Hepatic stellate cell (primary cell): ENCODE data around the gene KCNMB4.

Source experiments
- DNase-seq: peaks from one replicate; pipeline ENCODE4 v3.0.0; 2011; ENCODE audit warnings: low spot score

Gene KCNMB4, protein sequence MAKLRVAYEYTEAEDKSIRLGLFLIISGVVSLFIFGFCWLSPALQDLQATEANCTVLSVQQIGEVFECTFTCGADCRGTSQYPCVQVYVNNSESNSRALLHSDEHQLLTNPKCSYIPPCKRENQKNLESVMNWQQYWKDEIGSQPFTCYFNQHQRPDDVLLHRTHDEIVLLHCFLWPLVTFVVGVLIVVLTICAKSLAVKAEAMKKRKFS

DNA sequence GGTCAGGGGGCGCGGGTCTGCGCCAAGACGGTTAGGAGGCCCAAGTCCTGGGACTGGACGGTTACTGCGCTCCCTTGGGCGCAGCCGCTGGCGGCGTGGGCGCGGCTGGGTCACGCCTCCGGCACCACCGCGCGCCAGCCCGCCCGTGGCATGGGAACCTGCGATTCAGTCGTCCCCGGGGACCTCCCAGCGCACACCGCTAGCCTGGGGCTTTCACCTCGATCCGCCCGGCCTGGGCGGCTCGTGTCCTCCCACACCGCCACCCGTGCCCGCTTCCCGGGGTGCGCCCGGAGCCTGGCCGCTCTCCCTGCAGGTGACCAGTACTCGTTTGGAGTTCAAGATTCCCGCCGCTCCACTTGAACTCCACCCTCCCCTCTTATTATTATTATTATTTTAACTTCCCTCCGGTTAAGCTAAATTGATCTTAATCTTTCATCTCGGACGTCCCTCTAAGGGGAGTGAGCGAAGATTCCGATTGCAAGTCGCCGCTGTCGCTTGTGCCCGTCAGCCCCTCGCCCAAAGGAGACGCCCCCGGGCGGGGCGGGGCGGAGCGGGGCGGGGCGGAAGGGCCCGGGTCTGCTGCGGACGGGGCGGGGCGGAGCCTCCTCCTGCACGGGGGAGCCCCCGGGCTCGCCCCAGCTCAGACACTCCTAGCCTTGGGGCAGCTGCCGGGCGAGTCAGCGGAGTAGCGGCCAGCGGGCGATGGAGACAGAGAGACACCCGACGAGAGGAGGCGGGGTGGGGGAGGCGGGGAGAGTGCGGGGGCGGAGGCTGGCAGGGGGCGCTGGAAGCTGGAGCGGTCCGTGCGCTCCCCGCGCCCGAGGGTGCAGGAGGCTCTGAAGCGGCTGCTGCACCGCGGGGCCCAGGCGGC is at the start of gene KCNMB4:
Gene KCNMB4, plus strand, starts transcription at position 643 of the 871 bp plus-strand sequence. CDS start 445 bp downstream, outside the sequence.
- DNase-seq: peak; percentile 56

DNA sequence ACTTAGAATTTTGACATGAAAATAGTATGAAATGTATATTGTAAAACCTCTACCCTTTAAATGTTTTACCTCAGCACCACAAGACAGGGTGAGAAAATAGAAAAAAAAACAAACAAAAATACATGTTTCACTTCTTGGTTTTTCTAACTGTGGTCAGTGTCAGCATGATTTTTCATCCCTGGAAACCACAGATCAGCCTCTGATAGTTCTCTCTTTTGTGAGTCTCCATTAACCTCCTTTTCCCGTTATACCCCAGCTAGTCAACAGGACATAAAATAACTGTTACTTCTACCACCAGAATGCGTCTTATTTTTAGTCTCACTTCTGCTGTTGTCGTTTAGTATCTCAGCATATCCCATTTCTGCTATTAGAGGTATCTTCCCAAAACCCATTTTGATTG is 48.3 kb upstream of the KCNMB4 start:
- no peak for DNase-seq

DNA sequence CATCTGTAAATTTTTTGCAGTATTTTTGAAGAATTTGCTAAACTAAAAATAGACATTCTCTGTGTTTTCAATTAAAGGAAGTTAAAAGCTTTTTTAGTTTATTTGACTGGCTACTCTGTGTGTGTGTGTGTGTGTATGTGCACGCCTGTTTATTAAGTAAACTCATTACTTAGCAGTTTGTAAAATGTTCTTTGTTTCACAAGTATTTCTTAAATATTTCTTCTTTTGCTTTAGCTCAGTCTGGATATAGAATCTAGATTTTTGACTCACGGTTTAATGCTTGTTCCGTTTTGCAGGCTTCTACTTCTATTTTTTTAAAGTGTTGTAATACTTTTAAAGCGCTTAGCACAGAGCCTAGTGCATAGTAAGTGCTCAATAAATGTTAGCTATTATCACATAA is 46.5 kb upstream of the KCNMB4 start:
- DNase-seq: no peak

DNA sequence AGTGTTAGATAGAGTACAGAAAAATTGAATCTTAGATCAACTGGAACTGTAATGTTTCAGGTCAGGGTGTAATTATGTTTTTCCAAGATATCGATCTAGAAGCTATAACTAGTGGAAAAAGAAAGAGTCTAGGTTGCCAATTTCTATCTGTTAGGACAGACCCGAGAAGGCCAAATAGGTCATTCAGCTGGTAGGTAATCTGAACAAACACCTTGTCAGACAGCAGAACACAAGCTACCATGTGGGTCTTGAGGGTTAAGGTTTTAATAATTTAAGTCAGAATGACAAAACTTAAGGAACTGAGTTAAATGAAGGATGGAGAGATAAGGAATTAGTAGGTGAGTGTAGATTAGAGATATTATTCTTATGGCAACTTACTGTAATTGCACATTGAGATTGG is 44.9 kb upstream of the KCNMB4 start:
- DNase-seq: no peak

DNA sequence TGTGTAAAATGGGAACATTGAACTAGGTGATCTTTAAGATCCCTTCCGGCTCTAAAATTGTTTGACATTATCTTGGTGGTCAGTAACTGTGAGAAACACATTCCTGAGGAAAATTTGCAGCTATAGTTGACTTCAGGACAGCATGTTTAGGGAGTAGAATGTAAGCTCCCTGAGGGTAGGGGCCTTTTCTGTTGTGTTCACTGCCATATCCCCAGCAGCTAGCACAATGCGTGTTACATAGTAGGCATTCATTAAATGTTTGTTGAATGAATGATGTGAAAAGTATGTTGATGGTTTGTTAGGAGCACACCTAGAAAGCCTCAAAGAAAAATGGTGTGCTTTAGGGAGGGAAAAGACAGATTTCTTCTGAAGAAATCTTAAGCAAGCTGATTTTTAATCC is 38.5 kb upstream of the KCNMB4 start:
- no peak for DNase-seq

DNA sequence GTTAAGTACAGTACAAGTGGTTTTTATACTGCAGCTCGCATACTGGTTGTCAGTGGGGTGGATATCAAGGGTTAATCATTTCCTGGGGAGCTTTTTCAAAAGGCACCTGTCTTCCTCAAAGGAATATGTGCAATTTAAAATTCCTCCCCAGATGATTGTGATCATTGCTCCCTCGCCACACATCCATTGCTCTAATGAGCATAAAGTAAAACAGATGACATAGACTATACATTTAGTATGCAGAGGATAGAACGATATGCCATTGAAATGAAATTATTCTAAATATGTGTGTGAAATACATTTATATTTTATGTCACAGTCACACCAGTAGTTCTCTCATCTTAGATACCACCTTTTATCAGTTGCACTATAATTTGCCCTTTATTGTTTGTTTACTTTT is 36.4 kb upstream of the KCNMB4 start:
- DNase-seq: no peak

DNA sequence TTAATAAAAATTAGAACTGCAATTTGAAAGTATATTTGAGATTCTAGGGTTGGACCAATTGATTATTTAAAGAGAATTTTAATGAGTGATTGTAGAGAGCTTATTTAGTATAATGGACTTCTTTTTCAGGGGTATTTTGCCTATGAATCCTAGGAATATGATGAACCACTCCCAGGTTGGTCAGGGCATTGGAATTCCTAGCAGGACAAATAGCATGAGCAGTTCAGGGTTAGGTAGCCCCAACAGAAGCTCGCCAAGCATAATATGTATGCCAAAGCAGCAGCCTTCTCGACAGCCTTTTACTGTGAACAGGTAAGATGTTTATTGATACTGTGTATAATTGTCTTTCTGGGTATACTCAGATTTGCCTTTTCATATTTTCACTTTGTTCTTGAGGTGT is 35.9 kb upstream of the KCNMB4 start:
- DNase-seq: no peak

DNA sequence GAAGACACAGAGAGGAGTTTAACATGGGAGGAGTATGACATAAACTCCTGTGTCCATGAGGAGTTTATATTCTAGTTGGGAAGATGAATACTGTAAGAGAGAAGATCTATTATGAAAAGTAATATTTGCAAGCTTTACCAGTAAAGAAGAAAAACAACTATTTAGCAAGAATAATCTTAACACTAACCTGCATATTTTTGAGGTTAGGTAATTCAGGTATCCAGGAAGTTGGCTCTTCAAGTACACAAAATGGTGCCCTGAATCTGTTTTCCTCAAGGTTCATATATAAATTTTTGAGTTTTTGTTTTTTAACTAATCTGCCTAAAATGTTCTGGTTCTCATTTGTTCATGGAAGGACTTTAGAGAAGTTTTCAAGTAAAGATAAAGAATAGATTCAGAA is 33.9 kb upstream of the KCNMB4 start:
- DNase-seq: no peak

DNA sequence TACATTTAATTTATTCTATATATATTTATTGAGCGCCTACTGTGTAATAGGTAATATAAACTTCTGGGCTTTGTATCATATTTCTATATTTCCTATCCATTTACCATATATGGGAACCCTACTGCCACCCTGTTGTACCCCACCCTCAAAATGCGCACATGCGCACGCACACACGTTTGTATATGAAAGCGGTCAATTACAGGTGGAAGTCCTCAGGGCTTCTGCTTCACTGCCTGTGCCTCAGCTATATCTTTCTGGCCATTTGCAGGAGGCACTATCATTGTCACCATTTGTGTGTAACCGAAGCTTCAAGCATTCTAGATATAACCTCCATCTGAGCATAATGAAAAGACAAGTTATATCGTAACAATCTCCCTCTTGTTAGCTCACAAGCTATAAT is 31.3 kb upstream of the KCNMB4 start:
- DNase-seq: no peak

DNA sequence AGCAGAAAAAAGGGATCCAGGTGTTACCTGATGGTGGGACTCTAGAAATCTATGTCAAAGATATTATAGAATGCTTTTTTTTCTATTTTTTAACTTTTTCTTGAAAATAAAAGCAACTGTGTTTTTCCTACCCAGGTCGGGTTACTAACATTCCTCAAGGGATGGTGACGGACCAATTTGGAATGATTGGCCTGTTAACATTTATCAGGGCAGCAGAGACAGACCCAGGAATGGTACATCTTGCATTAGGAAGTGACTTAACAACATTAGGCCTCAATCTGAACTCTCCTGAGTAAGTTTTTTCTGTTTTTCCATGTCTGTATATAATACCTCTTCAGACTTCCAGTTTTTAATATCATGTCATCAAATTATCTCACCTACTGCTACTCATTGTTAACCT is 27.6 kb upstream of the KCNMB4 start:
- DNase-seq: no peak

DNA sequence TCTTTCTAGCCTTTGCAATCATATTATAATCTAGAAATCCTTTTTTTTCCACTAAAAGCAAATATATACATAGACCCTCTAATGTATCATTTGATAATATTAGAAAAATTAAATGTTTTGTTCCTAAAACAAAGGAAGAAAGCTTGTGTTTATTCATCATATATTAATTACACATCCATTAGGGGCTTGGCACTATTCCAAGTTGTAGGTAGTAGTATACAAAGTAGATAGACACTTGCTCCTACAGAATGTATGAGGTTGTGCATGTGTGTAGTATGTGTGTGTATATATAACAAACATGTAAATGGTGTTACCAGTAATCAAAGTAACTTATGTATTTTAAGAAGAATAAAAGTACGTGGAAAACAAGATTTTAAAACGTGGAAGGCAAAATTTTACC is 15.0 kb upstream of the KCNMB4 start:
- DNase-seq: no peak

DNA sequence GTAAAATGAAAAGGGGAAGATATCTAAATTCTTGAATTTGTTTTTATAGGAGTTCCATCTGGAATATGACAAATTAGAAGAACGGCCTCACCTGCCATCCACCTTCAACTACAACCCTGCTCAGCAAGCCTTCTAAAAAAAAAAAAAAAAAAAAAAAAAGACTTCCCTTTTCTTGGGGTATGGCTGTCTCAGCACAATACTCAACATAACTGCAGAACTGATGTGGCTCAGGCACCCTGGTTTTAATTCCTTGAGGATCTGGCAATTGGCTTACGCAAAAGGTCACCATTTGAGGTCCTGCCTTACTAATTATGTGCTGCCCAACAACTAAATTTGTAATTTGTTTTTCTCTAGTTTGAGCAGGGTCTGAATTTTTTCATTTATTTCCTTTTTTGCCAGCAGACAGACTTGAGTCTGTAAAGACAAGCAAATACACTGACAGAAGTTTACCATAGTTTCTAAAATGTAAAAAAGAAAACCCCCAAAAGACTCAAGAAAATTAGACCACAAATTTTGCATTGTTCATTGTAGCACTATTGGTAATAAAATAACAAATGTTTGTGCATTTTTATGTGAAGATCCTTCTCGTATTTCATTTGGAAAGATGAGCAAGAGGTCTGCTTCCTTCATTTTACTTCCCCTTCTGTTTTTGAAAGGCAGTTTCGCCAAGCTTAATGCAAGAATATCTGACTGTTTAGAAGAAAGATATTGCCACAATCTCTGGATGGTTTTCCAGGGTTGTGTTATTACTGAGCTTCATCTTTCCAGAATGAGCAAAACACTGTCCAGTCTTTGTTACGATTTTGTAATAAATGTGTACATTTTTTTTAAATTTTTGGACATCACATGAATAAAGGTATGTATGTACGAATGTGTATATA is 12.1 kb upstream of the KCNMB4 start:
- no peak for DNase-seq

DNA sequence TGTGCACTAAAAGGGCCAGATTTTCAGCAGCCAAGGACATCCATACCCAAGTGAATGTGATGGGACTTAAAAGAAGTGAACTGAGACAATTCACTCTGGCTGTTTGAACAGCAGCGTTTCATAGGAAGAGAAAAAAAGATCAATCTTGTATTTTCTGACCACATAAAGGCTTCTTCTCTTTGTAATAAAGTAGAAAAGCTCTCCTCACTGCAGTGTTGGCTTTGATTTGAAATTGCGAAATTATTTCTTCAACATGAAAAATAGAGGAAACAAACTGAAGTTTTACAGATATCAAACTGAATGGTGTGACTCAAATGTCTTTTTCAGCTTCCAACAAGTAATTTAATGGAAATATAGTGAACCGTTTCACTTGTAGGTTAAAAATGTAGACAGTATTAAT is 11.3 kb upstream of the KCNMB4 start:
- no peak for DNase-seq

DNA sequence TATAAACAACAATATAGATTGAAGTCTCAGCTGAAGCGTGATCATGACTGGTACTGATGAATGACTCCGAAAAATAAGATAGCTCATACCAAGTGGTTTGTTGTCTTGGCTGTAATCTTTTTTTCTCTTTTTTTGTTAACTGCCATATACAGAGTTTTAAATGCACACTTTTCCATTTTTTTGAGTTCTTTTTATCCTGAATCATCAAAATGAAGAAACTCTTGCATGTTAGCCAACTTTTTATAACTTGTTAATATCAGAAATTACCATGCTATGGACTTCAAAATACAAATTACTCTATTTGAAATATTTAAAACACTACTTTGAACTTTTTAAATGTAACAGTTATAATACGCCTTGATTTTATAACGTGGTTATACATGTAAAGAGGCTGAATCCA is 10.1 kb upstream of the KCNMB4 start:
- no peak for DNase-seq

DNA sequence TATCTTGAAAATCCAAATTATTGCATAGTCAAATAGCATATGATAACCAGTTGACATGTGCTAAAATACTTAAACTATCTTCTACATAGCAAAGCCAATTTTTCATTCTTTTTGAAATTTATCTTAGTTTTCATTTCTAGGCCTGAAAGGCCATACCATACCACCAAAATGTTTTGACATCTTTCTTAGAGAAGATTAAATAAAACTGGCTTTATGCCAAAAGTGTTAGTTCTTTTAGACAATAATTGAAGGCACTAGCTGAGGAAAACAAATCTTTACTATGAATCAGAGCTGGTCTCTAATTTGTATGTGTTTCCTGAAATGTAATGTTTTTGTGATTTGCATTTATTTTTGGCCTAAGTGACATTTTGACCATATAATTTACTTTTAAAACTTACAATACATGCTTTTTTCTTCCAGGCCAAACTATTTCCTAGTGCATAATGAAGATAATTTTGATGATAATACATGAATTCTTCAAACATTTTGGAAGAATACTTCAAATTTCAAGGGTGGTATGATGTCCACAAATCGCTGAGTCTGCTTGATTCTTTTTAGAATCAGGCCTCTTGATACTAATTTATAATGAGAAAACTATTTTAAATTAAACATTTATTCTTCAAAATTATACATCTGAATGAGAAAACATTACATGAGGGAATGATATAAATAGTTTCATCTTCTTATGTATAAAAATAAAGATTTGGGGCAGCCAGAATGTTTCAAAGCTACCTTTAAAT is 6.5 kb upstream of the KCNMB4 start:
- DNase-seq: no peak

DNA sequence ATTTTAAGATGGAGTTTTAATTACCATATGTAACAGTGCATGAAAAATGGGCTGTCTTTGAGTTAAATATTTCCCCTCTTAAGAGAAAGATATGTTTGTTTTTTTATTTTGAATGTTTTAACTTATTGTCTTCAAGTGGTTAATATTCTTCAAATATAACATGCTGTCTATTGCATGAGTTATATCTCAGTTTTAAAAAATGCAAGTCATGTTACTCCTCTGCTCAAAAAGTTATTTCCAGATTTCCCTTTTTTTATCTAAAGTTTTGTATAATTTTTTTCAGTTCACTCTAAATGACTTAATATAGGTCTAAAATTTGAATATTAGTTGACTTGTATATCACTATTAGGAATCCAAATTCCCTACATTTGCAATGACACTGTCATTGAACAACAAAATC is 5.9 kb upstream of the KCNMB4 start:
- no peak for DNase-seq

DNA sequence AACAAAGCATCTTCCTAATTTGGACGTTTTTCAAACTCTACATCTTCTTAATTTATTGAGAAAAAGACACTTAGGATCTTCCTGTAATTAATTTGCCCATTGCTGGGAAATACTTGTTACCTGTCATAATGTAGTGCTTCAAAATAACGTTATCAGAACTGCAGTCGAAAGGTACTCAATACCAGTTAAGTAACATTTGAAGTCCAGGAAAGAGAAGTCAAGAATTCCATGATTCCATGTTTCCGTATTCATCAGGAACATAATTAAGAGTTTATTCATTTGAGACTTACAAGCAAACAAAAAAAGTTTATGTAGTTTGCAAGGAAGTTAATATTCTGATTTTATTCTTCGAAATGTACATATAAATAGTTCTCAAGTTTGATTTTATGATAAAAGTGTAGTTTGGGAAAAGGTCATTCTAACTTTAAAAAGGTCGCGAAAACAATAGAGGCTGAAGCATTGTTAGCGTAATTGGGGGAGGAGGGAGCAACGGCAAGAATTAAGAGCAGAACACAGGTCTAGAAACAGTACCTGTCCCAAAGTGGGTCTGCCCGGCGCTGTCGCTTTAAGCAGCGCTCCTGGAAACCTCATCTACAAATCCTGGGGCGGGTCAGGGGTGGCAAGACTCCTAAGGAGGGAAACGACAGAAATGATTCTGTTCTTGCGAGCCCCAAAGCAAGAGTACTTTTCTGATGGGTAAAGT is 1.2 kb upstream of the KCNMB4 start:
- no peak for DNase-seq

DNA sequence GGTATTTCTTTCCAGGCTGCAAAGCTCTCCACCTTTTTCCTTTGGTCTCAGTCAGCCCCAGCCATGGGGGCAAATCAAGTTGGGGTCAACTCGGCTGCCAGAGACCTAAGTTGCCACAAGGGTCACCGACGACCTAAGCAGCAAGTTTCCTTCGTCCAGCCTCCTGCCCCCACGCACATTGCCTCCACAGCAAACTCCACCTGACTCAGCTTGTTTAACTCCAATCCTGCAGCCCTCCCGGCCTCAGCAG is 767 bp upstream of the KCNMB4 start:
- no peak for DNase-seq

DNA sequence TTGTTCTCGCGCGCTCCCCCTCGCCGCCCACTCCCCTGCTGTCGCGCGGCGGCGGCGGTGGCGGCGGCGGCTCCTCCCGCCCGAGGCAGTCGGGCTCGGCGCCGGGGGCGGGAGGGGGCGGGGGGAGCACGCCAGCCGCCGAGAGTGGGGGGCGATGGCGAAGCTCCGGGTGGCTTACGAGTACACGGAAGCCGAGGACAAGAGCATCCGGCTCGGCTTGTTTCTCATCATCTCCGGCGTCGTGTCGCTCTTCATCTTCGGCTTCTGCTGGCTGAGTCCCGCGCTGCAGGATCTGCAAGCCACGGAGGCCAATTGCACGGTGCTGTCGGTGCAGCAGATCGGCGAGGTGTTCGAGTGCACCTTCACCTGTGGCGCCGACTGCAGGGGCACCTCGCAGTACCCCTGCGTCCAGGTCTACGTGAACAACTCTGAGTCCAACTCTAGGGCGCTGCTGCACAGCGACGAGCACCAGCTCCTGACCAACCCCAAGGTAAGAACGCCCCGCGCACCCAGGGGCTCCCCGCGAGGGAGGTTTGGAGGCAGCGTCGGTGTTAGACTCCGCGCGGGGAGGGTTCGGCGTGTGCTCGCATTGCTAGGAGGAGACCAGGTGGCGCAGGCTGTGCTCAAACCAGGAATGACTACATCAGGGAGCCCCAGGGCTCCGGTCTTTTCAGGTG is 629 bp downstream of the KCNMB4 start:
- peak; percentile 26 for DNase-seq

DNA sequence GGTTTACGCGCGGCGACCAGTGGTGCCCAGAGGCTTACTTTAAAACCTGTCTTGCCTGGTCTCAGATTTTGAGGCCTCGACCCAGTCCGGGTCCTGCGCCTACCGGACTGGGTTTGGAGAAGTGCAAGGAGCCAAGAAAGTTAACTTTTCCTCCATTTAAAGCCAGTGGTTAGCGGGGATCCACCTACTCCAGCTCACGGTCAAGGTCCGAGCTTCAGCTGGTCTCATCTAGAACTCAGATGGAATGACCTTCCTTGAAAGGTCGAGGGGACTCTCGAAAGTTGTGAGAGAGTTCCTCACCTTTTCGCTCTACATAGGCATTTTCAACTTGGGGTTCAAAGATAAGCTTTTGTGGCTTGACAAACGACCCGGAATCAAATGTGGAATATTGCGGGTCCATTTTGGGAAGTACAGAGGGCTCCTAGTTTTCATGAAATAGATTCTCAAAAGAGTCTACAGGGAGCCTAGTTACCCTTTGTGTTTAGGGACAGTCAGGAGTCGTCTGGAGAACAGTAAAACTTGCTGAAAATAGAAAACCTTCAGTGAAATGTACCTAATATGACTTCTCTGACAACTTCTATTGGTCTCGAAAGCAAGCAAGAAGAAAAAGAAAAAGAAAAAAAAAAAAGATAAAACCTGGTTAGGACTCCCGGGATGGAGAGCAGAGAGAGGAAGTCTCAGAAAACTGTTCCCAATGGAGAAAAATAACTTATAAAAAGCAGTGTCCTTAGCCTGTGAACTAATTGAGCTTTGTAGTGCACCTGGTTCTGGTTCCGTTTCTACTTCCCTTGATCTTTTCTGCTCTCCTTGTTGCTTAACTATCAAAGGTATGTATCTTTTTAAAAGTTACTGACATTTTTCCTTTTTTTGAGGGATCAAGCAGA is 1.4 kb downstream of the KCNMB4 start:
- peak; percentile 16 for DNase-seq
